CD14-positive monocyte (primary cell): Measurements from ENCODE around the gene AATK. TPM values are rescaled to one million over a fixed set of nuclear protein-coding genes. Genes with fewer than 3 reads are reported as not detected.

Experiments
- DNase-seq, 3 donors: peaks; one replicate each; pipeline ENCODE4 v3.0.0-alpha.2; 2011 to 2022
- H2AFZ ChIP-seq: 2 replicates; pipeline ENCODE4 v1.6.0; 2012; ENCODE audit warnings: mild to moderate bottlenecking, low read depth, low read length, inconsistent platforms; ENCODE audit not compliant: insufficient read depth, poor library complexity, severe bottlenecking
- H3K27ac ChIP-seq, 2 donors: 1 replicate in 1 of 2; 2 replicates in 1 of 2; pipeline ENCODE4 v1.5.1; 2012 to 2013; ENCODE audit warnings: low read length in 2 of 2, control low read depth in 1 of 2, inconsistent platforms in 1 of 2, low read depth in 1 of 2, mild to moderate bottlenecking in 1 of 2
- H3K27me3 ChIP-seq, 2 donors: one replicate each; pipeline versions ENCODE4 v1.6.0 to v1.6.1; 2011 to 2013; ENCODE audit warnings: low read length in 2 of 2; ENCODE audit not compliant: control insufficient read depth in 2 of 2, insufficient read depth in 2 of 2
- H3K36me3 ChIP-seq, 2 donors: replicated peaks in 1 of 2; 1 replicate in 1 of 2; 2 replicates in 1 of 2; pipeline versions ENCODE4 v1.5.1 to v1.6.1; 2012 to 2013; ENCODE audit warnings: low read length in 2 of 2, control low read depth in 1 of 2, inconsistent platforms in 1 of 2, mild to moderate bottlenecking in 1 of 2; ENCODE audit not compliant: insufficient read depth in 2 of 2, control insufficient read depth in 1 of 2
- H3K4me1 ChIP-seq, 2 donors: 1 replicate in 1 of 2; 2 replicates in 1 of 2; pipeline versions ENCODE4 v1.5.1 to v1.6.1; 2012 to 2013; ENCODE audit warnings: low read length in 2 of 2, control low read depth in 1 of 2, inconsistent platforms in 1 of 2, mild to moderate bottlenecking in 1 of 2, moderate library complexity in 1 of 2; ENCODE audit not compliant: insufficient read depth in 2 of 2, control insufficient read depth in 1 of 2
- H3K4me2 ChIP-seq: replicated peaks from 2 replicates; pipeline ENCODE3; 2012; ENCODE audit warnings: low read length, moderate library complexity, mild to moderate bottlenecking; ENCODE audit not compliant: poor library complexity, severe bottlenecking; ENCODE audit errors: extremely low read depth
- H3K4me3 ChIP-seq, 3 experiments: fragments of 200-600 bp in 1 of 3; sonication (generic) in 1 of 3; replicated peaks in 1 of 3; 1 replicate in 2 of 3; 2 replicates in 1 of 3; pipeline ENCODE4 v1.5.1; 2011 to 2013; ENCODE audit warnings: low read length in 3 of 3, mild to moderate bottlenecking in 3 of 3, control low read depth in 2 of 3, low read depth in 2 of 3, inconsistent platforms in 1 of 3, moderate library complexity in 1 of 3
- H3K79me2 ChIP-seq: 2 replicates; pipeline ENCODE4 v1.6.0; 2012; ENCODE audit warnings: mild to moderate bottlenecking, control low read depth, inconsistent platforms, low read length, moderate library complexity; ENCODE audit not compliant: insufficient read depth
- H3K9ac ChIP-seq: 2 replicates; pipeline ENCODE4 v1.6.0; 2017; ENCODE audit warnings: low read length, mild to moderate bottlenecking; ENCODE audit not compliant: insufficient read depth, poor library complexity, severe bottlenecking
- H3K9me3 ChIP-seq, 2 donors: replicated peaks in 1 of 2; 1 replicate in 1 of 2; 2 replicates in 1 of 2; pipeline versions ENCODE4 v1.5.1 to v1.6.1; 2012 to 2013; ENCODE audit warnings: low read length in 2 of 2, control low read depth in 1 of 2; ENCODE audit not compliant: control insufficient read depth in 1 of 2, insufficient read depth in 1 of 2
- H4K20me1 ChIP-seq: 2 replicates; pipeline ENCODE4 v1.6.0; 2012; ENCODE audit warnings: mild to moderate bottlenecking, low read length, control low read depth, moderate library complexity; ENCODE audit not compliant: insufficient read depth
- H3K27ac Mint-ChIP-seq, 7 donors: one replicate each; pipeline ENCODE4 v1.8.0; 2020; ENCODE audit warnings: mild to moderate bottlenecking in 7 of 7, mixed read lengths in 7 of 7, moderate library complexity in 6 of 7, inconsistent platforms in 2 of 7
- H3K27me3 Mint-ChIP-seq, 3 donors: one replicate each; pipeline ENCODE4 v1.8.0; 2021 to 2022; ENCODE audit warnings: low read depth in 3 of 3, mild to moderate bottlenecking in 3 of 3, mixed read lengths in 3 of 3, moderate library complexity in 3 of 3, inconsistent platforms in 1 of 3
- H3K36me3 Mint-ChIP-seq, 2 donors: one replicate each; pipeline ENCODE4 v1.8.0; 2020; ENCODE audit warnings: mixed read lengths in 2 of 2, inconsistent platforms in 1 of 2, mild to moderate bottlenecking in 1 of 2
- H3K4me1 Mint-ChIP-seq: one replicate; pipeline ENCODE4 v1.8.0; 2020; ENCODE audit warnings: mild to moderate bottlenecking, mixed read lengths
- H3K4me3 Mint-ChIP-seq, 2 donors: one replicate each; pipeline ENCODE4 v1.8.0; 2020; ENCODE audit warnings: mild to moderate bottlenecking in 2 of 2, mixed read lengths in 2 of 2, moderate library complexity in 1 of 2
- H3K9me3 Mint-ChIP-seq, 7 donors: one replicate each; pipeline ENCODE4 v1.8.0; 2020 to 2022; ENCODE audit warnings: mixed read lengths in 7 of 7, mild to moderate bottlenecking in 6 of 7, moderate library complexity in 6 of 7, inconsistent platforms in 2 of 7
- CTCF ChIP-seq: fragments of 200-600 bp; IDR thresholded peaks from one replicate; pipeline ENCODE4 v1.8.0; 2022; ENCODE audit warnings: antibody characterized with exemption, mild to moderate bottlenecking
- WGBS: methylation state at CpG from one replicate; pipeline ENCODE4 v1.1.5; 2013; ENCODE audit warnings: missing lambda C conversion rate; ENCODE audit not compliant: insufficient coverage; 5-methylcytosine and 5-hydroxymethylcytosine counted together
- intact Hi-C, 2 donors: fragments of 100-400 bp; cut with micrococcal nuclease; formaldehyde crosslinking; loops; one replicate each; pipeline versions ENCODE4 v1.15.0 to v1.15.1; 2023
- polyA plus RNA-seq, 3 donors: library from polyadenylated mRNA; depleted of rRNA in 1 of 3; unstranded in 2 of 3; stranded (reverse) in 1 of 3; fragments of 300-500 nt in 2 of 3; fragments of >200 nt in 1 of 3; fragmentation: Illumina TruSeq in 2 of 3; gene quantifications; 1 replicate in 2 of 3; 2 replicates in 1 of 3; pipeline ENCODE4 v1.2.3, GENCODE V29; 2012 to 2021

The AATK gene
- polyA plus RNA-seq, 3 donors: 0.93 to 15.3 (median 2.0) TPM

GRCh38 chr17:81209141-81209540 lies 43.1 kb upstream of the AATK start:
- H3K4me3 Mint-ChIP-seq: no peak overlapping the region
- intact Hi-C loops: no loop called here
- H3K9me3 Mint-ChIP-seq: peaks cover 0 to 2% (median 0%) of the 10 kb centered on the region in 7 donors
- no peak for DNase-seq
- H3K4me3 ChIP-seq: no peak overlapping the region
- H3K36me3 Mint-ChIP-seq: peaks cover 11 to 21% of the 10 kb centered on the region in 2 donors
- no peaks in the 10 kb centered on the region for H3K36me3 ChIP-seq
- no peak overlapping the region for H3K27ac ChIP-seq
- H4K20me1 ChIP-seq: no peaks in the 10 kb centered on the region
- no peaks in the 10 kb centered on the region for H3K9me3 ChIP-seq
- 96% methylated on average over 12 of the region's 16 CpGs for WGBS
- peak overlapping the region in 1 of 7 donors; percentile 36 for H3K27ac Mint-ChIP-seq
- H3K4me1 Mint-ChIP-seq: peaks cover 7% of the 10 kb centered on the region
- peaks cover 0 to 2% of the 10 kb centered on the region in 2 donors for H3K4me1 ChIP-seq
- no peak overlapping the region for H2AFZ ChIP-seq
- H3K4me2 ChIP-seq: no peak overlapping the region
- H3K79me2 ChIP-seq: no peaks in the 10 kb centered on the region
- H3K9ac ChIP-seq: no peak overlapping the region
- peaks cover 2 to 5% (median 2%) of the 10 kb centered on the region in 3 donors for H3K27me3 Mint-ChIP-seq
- H3K27me3 ChIP-seq: no peaks in the 10 kb centered on the region
- TF ChIP-seq CTCF: no peak

GRCh38 chr17:81208651-81209050 lies 42.6 kb upstream of the AATK start:
- TF ChIP-seq CTCF: no peak
- Histone ChIP-seq H3K27me3 (no peaks in the 10 kb centered on the region), H3K9ac (no peak overlapping the region), H3K36me3 (no peaks in the 10 kb centered on the region), H3K4me2 (no peak overlapping the region), H3K79me2 (no peaks in the 10 kb centered on the region), H3K27ac (no peak overlapping the region), H3K4me3 (no peak overlapping the region), H3K9me3 (no peaks in the 10 kb centered on the region), H4K20me1 (no peaks in the 10 kb centered on the region), H2AFZ (no peak overlapping the region), H3K4me1 (peaks cover 0 to 2% of the 10 kb centered on the region in 2 donors)
- Mint-ChIP-seq H3K4me1 (peaks cover 7% of the 10 kb centered on the region), H3K4me3 (no peak overlapping the region), H3K9me3 (peaks cover 0 to 2% (median 0%) of the 10 kb centered on the region in 7 donors), H3K27me3 (peaks cover 2 to 5% (median 2%) of the 10 kb centered on the region in 3 donors), H3K27ac (peak overlapping the region in 1 of 7 donors; percentile 36), H3K36me3 (peaks cover 14 to 19% of the 10 kb centered on the region in 2 donors)
- intact Hi-C loops: no loop called here
- no peak for DNase-seq
- 96% methylated on average over 10 of the region's 10 CpGs for WGBS
